Keratinocyte (primary cell): ENCODE measurements around the gene NUDT14. TPM values are rescaled to one million over a fixed set of nuclear protein-coding genes. Genes with fewer than 3 reads are reported as not detected.

Source experiments
- DNase-seq: peaks from one replicate; pipeline ENCODE4 v3.0.0-alpha.2; 2011; ENCODE audit warnings: low read depth, missing footprints, low spot score
- FAIRE-seq: peaks from 2 replicates; lab custom pipeline; 2011; peaks lifted over from hg19 to GRCh38; lab: Jason Lieb, UNC
- H2AFZ ChIP-seq: 2 replicates; pipeline ENCODE4 v1.6.0; 2012; ENCODE audit warnings: low read length, control low read depth, inconsistent platforms; ENCODE audit not compliant: control insufficient read depth
- H3K27ac ChIP-seq: 2 replicates; pipeline ENCODE4 v1.5.1; 2011; ENCODE audit warnings: low read length; ENCODE audit not compliant: control insufficient read depth, insufficient read depth
- H3K27me3 ChIP-seq: 3 replicates; pipeline ENCODE4 v1.6.0; 2011; ENCODE audit warnings: low read length; ENCODE audit not compliant: control insufficient read depth, insufficient read depth; ENCODE audit errors: extremely low read depth
- H3K36me3 ChIP-seq, 2 experiments: 2 replicates in 1 of 2; 3 replicates in 1 of 2; pipeline ENCODE4 v1.5.1; 2011; ENCODE audit warnings: low read length in 2 of 2, mild to moderate bottlenecking in 1 of 2; ENCODE audit not compliant: control insufficient read depth in 2 of 2, insufficient read depth in 2 of 2; ENCODE audit errors: extremely low read depth in 1 of 2
- H3K4me1 ChIP-seq: 3 replicates; pipeline ENCODE4 v1.5.1; 2011; ENCODE audit warnings: low read length; ENCODE audit not compliant: control insufficient read depth, insufficient read depth; ENCODE audit errors: extremely low read depth
- H3K4me2 ChIP-seq: 3 replicates; pipeline ENCODE4 v1.6.0; 2011; ENCODE audit warnings: low read depth, low read length; ENCODE audit not compliant: control insufficient read depth, insufficient read depth; ENCODE audit errors: extremely low read depth
- H3K4me3 ChIP-seq, 3 experiments: fragments of 200-600 bp in 1 of 3; sonication (generic) in 1 of 3; 2 replicates in 2 of 3; 3 replicates in 1 of 3; pipeline ENCODE4 v1.5.1; 2011 to 2016; ENCODE audit warnings: low read length in 3 of 3, mild to moderate bottlenecking in 3 of 3, control low read depth in 2 of 3, inconsistent platforms in 1 of 3, low read depth in 1 of 3, mixed read lengths in 1 of 3, mixed run types in 1 of 3, moderate library complexity in 1 of 3; ENCODE audit not compliant: control insufficient read depth in 2 of 3, insufficient read depth in 2 of 3; ENCODE audit errors: extremely low read depth in 1 of 3
- H3K79me2 ChIP-seq: 2 replicates; pipeline ENCODE4 v1.6.0; 2012; ENCODE audit warnings: low read length; ENCODE audit not compliant: control insufficient read depth, insufficient read depth
- H3K9ac ChIP-seq: 3 replicates; pipeline ENCODE4 v1.6.0; 2011; ENCODE audit warnings: low read length; ENCODE audit not compliant: control insufficient read depth, insufficient read depth; ENCODE audit errors: extremely low read depth
- H3K9me1 ChIP-seq: 3 replicates; pipeline ENCODE4 v1.6.0; 2011; ENCODE audit warnings: low read length; ENCODE audit not compliant: control insufficient read depth, insufficient read depth; ENCODE audit errors: extremely low read depth
- H3K9me3 ChIP-seq: 2 replicates; pipeline ENCODE4 v1.5.1; 2012; ENCODE audit warnings: low read depth, low read length; ENCODE audit not compliant: control insufficient read depth
- H4K20me1 ChIP-seq: 3 replicates; pipeline ENCODE4 v1.6.0; 2011; ENCODE audit warnings: low read length; ENCODE audit not compliant: control insufficient read depth, insufficient read depth; ENCODE audit errors: extremely low read depth
- EZH2 ChIP-seq: IDR thresholded peaks from one replicate; pipeline ENCODE4 v1.6.1; 2012; ENCODE audit warnings: inconsistent platforms, mild to moderate bottlenecking, low read length, moderate library complexity
- dilution Hi-C: fragments of 300-500 bp; cut with MboI; formaldehyde crosslinking; loops from one replicate; pipeline ENCODE4 v1.7.0; 2020; ENCODE audit warnings: low sequenced_read_pairs; ENCODE audit not compliant: extremely low pct_ligation_motif_present
- polyA plus RNA-seq, 5 experiments: library from polyadenylated mRNA; depleted of rRNA in 3 of 5; stranded (reverse) in 3 of 5; stranded (forward) in 1 of 5; unstranded in 1 of 5; fragments of >200 nt; gene quantifications; 1 replicate in 1 of 5; 2 replicates in 3 of 5; 3 replicates in 1 of 5; pipeline versions ENCODE4 v1.2.1 to v1.2.3, GENCODE V29; 2011 to 2012; ENCODE audit warnings: missing spikeins in 2 of 5, low read depth in 1 of 5, low replicate concordance in 1 of 5
- TF ChIP-seq, protein P1 (sequence below), 3 experiments: IDR thresholded peaks in 1 of 3; conservative IDR thresholded peaks in 1 of 3; optimal IDR thresholded peaks in 1 of 3; 2 replicates in 2 of 3; 3 replicates in 1 of 3; pipeline versions ENCODE3 to v1.5.1; 2011; ENCODE audit warnings: low read length in 3 of 3, mild to moderate bottlenecking in 3 of 3, moderate library complexity in 2 of 3, control low read depth in 1 of 3, inconsistent platforms in 1 of 3; ENCODE audit not compliant: insufficient read depth in 2 of 3; ENCODE audit errors: extremely low read depth in 1 of 3

The NUDT14 gene
- polyA plus RNA-seq, 1 donor (not counting 4 experiments of a cell fraction or from before 2014, with no cell fraction given), result 15.6 TPM

DNA sequence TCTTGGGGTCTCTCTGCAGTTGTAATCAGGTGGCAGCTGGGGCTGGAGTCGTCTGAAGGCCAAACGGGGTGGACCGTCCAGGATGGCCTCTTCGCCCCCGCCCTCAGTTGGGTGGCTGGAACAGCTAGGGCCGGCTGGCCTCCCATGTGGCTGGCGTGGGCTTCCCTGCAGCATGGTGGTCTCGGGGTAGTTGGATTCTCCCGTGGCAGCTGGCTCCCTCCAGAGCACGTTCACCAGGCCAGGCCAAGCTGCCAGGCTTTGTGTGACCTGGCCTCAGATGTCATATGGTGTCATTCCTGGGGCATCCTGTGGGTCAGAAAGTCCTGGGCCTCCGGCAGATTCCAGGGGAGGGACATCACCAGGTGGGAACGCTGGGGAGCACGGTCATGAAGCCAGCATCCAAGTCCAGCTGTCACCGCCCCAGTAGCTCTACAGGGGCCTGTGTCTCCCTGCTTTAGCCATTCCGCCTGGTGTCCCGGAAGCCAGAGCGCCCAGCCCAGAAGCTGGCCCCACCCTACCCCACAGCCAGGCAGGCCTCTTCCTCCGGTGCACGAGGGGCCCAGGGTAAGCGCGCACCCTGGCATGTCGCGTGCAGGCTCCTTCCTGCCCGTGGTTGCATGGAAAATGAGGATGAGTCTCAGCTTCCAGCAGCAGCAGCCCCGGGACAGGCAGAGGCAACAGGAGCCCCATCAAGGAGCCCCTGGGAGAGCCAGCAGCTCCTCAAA, 1.3 kb upstream of the NUDT14 start:
- peak; percentile 32 for TF ChIP-seq EZH2
- TF ChIP-seq, protein P1, sequence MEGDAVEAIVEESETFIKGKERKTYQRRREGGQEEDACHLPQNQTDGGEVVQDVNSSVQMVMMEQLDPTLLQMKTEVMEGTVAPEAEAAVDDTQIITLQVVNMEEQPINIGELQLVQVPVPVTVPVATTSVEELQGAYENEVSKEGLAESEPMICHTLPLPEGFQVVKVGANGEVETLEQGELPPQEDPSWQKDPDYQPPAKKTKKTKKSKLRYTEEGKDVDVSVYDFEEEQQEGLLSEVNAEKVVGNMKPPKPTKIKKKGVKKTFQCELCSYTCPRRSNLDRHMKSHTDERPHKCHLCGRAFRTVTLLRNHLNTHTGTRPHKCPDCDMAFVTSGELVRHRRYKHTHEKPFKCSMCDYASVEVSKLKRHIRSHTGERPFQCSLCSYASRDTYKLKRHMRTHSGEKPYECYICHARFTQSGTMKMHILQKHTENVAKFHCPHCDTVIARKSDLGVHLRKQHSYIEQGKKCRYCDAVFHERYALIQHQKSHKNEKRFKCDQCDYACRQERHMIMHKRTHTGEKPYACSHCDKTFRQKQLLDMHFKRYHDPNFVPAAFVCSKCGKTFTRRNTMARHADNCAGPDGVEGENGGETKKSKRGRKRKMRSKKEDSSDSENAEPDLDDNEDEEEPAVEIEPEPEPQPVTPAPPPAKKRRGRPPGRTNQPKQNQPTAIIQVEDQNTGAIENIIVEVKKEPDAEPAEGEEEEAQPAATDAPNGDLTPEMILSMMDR (optimal IDR thresholded peaks at IDR 0.05 in 1 of 3, IDR thresholded peaks at IDR 0.05 in 1 of 3, conservative IDR thresholded peaks at IDR 0.05 in 1 of 3; ENCODE audit: extremely low read depth in 1 of 3, insufficient read depth in 2 of 3, low read length in 3 of 3), result no peak
- Histone ChIP-seq H3K4me2 (peak overlapping the region; percentile 37), H3K4me3 (no peak overlapping the region), H3K79me2 (no peaks in the 10 kb centered on the region), H3K9me3 (no peaks in the 10 kb centered on the region), H3K27me3 (no peaks in the 10 kb centered on the region), H2AFZ (peak overlapping the region; percentile 67), H3K4me1 (peaks cover 18% of the 10 kb centered on the region), H3K36me3 (no peaks in the 10 kb centered on the region), H3K9ac (no peak overlapping the region), H3K9me1 (no peaks in the 10 kb centered on the region), H4K20me1 (no peaks in the 10 kb centered on the region), H3K27ac (no peak overlapping the region)
- DNase-seq, result no peak
- peak; percentile 5 for FAIRE-seq
- dilution Hi-C loops, result no loop called here

DNA sequence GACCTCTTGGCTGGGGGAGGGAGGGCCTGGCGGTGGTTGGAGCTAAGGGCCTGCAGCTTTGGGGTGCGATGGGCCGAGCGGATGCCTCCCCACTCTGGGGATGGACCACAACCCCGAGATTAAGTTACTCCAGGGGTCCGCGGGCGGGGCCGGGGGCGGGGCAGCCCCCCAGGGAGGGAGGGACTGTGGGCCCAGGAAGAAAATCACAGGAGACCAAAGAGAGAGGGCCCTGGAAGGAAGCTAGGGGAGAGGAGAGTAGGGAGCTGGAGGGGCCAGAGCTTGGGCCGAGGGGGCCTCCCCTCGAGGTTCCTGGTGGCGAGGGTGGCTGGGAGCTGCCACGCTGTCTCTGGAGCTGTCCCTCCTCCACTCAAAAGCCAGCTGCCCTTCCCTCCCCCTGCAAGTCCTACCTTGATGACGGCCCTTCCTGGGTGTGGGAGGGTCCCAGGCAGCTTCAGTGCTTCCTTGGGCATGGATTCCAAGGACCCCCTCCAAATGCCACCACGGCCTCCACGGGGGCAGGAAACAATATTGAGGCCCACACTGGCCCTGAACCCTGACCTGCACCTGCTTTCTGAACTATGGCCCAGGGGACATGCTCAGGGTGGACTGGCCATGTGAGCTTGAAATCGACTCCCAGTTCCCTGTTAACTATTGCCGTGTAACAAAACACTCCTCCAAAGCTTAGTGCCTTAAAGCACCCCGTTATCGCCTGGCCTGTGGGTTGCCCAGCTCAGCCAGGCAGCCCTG, 610 bp upstream of the NUDT14 start:
- Histone ChIP-seq H2AFZ (no peak overlapping the region), H3K79me2 (no peaks in the 10 kb centered on the region), H3K27me3 (no peaks in the 10 kb centered on the region), H3K4me1 (peaks cover 18% of the 10 kb centered on the region), H3K9ac (no peak overlapping the region), H3K4me3 (no peak overlapping the region), H3K9me3 (no peaks in the 10 kb centered on the region), H3K4me2 (peak overlapping the region; percentile 37), H3K27ac (no peak overlapping the region), H3K9me1 (no peaks in the 10 kb centered on the region), H4K20me1 (no peaks in the 10 kb centered on the region), H3K36me3 (no peaks in the 10 kb centered on the region)
- TF ChIP-seq, protein P1 (optimal IDR thresholded peaks at IDR 0.05 in 1 of 3, IDR thresholded peaks at IDR 0.05 in 1 of 3, conservative IDR thresholded peaks at IDR 0.05 in 1 of 3; ENCODE audit: extremely low read depth in 1 of 3, insufficient read depth in 2 of 3, low read length in 3 of 3), result no peak
- no peak for TF ChIP-seq EZH2
- DNase-seq, result no peak
- no peak for FAIRE-seq
- dilution Hi-C loops, result no loop called here
